GM19099 (cell line): ENCODE data around the gene PELI1.

Experiments
- POLR2A ChIP-seq: IDR thresholded peaks from 3 replicates; pipeline ENCODE4 v1.6.1; 2011; ENCODE audit warnings: low read depth; ENCODE audit not compliant: insufficient read length; ENCODE audit errors: extremely low read depth

Gene PELI1

GRCh38 chr2:64166637-64167420, 22.6 kb upstream of the PELI1 start:
- no peak for TF ChIP-seq POLR2A

DNA sequence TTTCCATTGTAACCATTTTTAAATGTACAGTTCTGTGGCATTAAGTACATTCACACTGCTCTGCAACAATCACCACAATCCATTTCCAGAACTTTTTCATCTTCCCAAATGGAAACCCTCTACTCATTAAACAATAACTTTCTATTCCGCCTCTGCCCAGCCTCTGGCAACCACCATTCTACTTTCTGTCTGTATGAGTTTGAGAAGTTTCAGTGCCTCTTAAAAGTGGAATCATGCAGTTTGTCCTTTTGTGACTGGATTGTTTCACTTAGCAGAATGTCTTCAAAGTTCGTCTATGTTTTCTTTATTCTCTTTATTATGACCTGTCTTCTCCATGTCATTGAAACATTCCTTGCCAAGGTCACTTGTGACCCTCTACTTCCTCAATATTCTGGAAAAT, 22.0 kb upstream of the PELI1 start:
- TF ChIP-seq POLR2A = no peak

- TF ChIP-seq POLR2A = no peak
Observed at GRCh38 chr2:64165706-64166105, 21.5 kb upstream of the PELI1 start.

- no peak for TF ChIP-seq POLR2A
Observed at GRCh38 chr2:64164629-64165028, 20.4 kb upstream of the PELI1 start.

GRCh38 chr2:64162516-64162915, 18.3 kb upstream of the PELI1 start:
- TF ChIP-seq POLR2A = no peak

DNA sequence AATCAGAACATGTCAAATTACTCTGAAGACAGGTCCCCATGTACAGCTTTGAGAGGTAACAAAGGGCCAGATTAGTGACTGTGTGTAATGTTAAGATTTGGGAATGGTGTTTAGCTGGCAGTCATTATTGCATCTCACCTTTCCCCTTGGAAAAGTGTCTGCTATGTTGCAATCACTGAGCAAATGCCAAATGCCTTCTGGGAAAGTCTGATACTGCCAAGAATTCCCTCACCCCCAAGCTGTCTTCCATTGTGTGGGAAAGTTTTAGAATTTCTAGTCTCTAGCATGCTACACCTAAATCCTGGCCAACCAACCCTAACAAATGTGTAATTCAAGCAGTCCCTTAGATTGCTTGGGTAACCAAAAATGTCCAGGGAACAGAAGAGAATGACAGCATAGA, 13.6 kb upstream of the PELI1 start:
- no peak for TF ChIP-seq POLR2A

- no peak for TF ChIP-seq POLR2A
Observed at GRCh38 chr2:64153811-64154210, 9.6 kb upstream of the PELI1 start.

GRCh38 chr2:64151476-64151875, 7.3 kb upstream of the PELI1 start:
- no peak for TF ChIP-seq POLR2A

- no peak for TF ChIP-seq POLR2A
Observed at GRCh38 chr2:64145714-64146113, 1.5 kb upstream of the PELI1 start.

DNA sequence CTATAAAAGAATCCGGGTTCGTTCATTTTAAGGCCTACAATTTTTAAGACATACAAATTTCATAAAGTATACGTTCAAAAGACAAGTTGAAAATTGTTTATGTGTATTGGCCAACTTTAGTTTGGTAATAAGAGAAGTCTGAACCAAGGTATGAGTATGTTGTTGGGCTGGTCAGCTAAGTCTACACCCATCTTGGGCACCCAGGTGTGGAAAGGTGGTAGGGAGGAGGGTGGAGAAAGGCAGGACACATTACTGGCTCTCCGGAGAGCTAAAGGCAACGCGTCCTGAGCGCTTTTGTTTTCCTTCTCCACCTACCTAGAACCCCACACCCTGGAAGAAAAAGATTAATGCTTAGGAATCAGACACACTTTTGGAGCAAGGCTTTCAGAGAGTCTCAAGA, 899 bp upstream of the PELI1 start:
- no peak for TF ChIP-seq POLR2A

DNA sequence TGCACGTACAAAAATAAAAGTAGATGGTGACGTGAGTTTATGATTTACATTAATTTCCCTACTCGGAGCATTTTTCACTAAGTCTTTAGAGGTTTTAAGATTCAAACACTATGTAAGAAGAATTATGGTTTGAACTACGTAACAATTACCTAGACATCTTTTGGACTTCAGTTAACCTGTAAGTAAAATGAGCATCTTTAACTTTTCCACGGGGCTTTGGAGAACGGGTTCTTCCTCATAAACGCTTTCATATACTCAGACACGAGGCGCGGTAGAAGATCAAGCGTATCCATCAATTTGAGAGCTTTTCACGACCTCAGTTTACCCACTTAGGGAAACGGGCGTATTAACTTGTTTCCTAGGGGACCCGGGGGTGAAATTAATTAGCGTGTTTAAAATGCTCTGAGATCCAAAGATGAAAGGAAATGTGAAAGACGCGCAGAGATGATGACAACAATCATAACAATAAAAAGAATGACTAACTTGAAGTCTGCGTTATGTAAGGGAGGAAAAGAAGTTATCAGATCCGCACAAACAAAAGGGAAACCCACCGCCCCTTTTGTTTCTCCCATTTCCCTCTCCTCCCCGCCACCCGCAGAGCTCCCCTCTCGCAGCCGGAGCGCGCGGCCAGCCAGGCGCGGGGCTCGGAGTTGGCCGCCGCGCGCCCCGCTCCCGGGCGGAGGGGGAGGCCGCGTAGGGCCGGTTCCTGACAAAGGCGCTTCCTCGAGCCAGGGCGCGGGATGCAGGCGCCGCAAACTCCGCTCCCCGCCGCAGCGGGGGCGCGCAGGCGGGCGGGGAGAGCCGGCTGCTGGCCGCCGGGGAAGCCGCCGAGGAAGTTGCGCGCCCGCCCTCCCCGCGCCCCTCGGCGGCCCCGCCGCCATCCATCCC, 807 bp downstream of the PELI1 start:
- TF ChIP-seq POLR2A = no peak

- TF ChIP-seq POLR2A = peak; percentile 56
Observed at GRCh38 chr2:64142741-64143168, 1.5 kb downstream of the PELI1 start.

- no peak for TF ChIP-seq POLR2A
Observed at GRCh38 chr2:64141674-64142405, 2.4 kb downstream of the PELI1 start.

DNA sequence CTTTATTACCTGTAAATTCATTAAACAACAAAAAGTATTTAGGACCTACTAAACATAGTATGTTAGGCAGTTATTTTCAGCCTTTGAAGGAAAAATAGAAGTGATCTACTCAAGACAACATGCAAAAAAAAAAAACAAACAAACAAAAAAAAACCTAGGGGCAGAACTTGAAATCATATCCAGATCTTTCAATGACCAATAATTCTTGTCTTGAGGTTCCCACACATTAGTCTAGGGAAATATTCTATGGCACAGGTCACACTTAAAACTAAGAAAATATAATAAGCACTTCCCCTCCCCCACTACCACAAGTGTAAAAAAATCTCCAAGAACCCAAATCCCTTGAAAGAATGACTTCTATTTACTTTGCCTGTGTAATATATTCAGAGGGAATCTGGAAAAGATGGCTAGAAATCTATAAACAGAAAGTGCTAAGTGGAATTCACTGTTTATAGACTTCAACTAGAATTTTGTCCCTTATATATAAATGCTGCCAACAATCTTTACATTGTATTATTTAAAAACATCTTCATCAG, 3.5 kb downstream of the PELI1 start:
- no peak for TF ChIP-seq POLR2A

- no peak for TF ChIP-seq POLR2A
Observed at GRCh38 chr2:64139956-64140355, 4.3 kb downstream of the PELI1 start.
